Stimulated activated CD8-positive, alpha-beta memory T cell treated with anti-CD3 and anti-CD28 coated beads, Interleukin-7, amount 100 ng/mL, for 48 hours (primary cell): ENCODE data around the gene CARS2.

Experiments
- DNase-seq, 2 donors: peaks; one replicate each; pipeline ENCODE4 v3.0.0-alpha.2; 2020; ENCODE audit warnings: low read depth in 1 of 2; ENCODE audit errors: extremely low read depth in 1 of 2

Gene CARS2

DNA sequence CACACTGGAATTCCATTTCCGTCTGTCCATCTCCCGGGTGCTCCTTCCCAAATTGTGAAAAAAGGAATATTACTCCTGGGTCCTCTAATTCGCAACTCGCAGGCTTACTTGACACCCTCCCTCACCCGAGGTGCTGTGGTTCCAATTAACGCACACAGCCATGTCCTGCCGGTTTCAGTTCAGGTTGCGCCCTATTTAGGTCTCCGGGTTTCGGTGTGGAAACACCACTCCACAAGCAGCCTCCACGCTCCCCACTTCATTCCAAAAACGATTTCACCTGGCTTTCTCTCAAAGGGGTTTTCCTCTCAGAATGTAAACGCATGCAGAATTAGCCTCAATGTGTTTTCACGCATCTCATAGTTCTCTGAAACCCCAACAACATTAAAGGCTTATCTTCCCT lies 52.6 kb downstream of the CARS2 start:
- DNase-seq = no peak

- no peak for DNase-seq
These were observed 53.2 kb downstream of the CARS2 start for GRCh38 chr13:110652764-110653163.

GRCh38 chr13:110652231-110652730 lies 53.6 kb downstream of the CARS2 start:
- no peak for DNase-seq

DNA sequence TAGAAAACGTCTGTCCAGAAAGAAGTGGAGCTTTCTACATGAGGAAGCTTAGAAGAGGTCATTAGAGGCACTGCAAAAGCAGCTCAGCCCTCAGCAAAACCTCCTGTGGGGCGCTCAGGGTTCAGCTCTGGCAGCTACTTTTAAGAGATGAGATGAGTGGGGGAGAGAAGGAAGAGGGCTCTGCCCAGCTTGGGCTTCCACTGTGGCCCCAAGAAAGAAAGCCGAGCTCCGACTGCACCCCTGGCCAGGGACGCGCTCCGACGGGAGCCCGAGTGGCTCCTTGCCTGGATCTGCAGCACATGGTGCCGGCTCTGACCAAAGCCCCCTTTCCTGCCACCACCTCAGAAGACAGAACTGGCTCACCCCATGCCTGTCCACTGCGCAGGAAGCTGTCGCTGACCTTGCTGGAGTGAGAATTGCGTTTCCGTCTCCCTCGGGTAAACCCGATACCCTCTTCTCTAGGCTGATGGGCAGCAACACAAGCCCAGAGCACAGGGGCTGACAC lies 54.1 kb downstream of the CARS2 start:
- no peak for DNase-seq

DNA sequence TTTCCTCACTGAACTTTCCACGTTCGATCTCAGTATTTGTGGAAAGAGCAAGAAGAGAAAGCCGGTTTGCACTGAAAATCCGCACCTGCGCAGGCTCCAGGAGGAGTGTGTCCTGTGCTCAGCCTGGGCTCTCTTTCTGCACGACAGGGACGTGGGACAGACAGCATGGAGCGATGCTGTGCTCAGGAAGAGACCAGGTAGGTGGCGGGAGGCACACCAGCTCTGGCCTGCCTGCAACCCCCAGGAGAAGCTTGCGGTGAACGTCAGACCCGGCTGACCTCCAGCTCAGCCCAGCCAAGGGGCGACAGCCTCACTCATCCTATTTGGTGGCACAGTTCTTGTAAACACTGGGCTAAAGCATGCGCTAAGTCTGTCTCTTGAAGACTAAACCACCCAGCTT lies 54.6 kb downstream of the CARS2 start:
- DNase-seq = no peak

GRCh38 chr13:110650436-110650835 lies 55.5 kb downstream of the CARS2 start:
- no peak for DNase-seq

GRCh38 chr13:110649551-110649950 lies 56.4 kb downstream of the CARS2 start:
- DNase-seq = no peak

DNA sequence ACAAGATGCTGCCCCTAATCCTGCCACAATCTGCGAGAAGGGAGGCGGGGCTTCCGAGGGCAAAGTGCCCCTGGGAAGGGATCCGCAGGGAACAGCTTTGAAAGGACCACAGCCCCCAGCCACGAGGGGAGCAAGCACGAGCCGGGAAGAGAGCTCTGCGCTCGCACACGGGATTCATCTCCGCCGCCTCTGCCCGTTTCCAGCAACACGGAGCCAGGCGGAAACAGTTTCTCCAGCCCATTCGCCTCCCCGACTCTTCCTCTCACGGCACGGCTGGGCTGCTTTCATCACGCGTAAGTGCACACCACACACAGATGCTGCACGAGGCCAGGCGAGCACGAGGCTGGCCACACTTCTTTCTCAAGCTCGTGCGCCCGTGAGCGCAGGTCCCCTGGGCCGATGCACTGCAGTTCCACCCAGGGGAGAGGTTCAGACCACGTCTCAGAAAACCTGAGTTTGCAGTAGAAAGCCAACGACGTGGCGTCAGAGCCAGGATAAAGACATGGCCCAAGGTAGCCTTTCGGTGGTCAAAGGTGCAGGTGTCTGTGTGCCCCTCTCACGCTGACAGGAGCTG lies 57.0 kb downstream of the CARS2 start:
- no peak for DNase-seq

GRCh38 chr13:110648146-110648819 lies 57.6 kb downstream of the CARS2 start:
- no peak for DNase-seq

DNA sequence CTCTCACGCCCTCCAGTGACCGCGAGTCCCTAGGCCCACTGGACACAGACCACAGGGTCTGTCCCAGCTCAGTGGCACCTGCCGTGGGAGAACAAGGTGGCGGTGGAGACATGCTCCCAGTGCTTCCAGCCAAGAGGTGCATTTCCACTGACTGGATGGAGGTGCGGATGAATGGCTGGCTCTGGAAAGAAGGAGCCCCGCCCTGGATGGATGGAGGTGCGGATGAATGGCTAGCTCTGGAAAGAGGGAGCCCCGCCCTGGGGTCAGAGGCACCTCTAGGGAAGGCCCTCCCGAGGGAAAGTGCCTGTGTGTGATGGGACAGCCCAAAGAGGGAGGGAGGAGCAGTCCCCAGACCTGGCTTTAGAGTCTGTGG lies 58.6 kb downstream of the CARS2 start:
- DNase-seq = no peak

- no peak for DNase-seq
These were observed 59.2 kb downstream of the CARS2 start for GRCh38 chr13:110646442-110647364.

DNA sequence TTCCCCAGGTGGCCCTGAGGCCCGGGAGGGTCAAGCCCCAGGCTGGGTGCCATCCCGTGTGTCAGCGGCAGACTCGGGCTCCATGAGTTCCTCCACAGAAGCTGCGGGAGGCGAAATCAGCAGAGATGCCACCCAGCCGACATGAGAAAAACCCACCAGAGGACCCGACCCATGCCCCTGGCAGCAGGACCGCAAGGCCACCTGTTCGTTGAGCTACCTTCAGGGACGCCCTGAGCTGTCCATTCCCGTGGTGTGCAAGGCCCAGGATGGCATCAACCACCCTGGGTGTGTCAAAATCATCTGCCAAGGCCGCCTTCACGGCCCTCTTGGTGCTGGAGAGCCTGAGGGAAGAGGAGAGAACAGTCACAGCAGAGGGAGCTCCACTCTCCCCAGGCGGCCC lies 60.2 kb downstream of the CARS2 start:
- DNase-seq = no peak

DNA sequence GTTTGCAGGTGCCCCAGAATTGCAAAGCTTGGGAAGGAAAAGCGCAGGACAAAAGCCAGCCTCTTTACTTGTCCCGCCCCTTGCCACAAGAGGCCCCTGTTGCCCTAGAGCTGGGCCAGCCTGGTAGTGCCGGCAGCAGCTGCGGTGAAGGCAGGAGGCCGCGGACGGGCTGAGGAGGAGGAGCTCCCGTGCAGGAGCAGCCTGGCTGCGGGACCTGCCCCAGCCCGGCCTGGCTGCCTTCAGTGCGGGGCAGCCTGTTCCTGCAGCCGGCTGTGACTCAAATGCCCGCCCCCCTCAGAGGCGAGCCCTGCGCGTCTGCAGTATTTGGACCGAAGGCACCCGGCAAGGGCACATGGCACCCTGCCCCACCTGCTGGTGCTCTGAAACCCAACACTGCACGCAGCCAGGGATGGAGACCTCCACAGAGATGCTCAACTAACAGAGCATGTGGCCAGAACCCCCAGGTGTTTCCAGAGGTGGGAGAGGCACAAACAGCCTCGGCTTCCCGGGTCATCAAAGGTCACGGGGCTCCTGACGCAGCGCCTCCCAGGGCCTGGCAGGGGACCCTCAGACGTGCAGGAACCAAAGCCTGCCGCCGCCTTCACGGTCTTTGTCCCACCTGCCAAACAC lies 60.9 kb downstream of the CARS2 start:
- DNase-seq = peak; percentile 16 to 20

GRCh38 chr13:110643768-110644421 lies 62.0 kb downstream of the CARS2 start:
- DNase-seq = no peak

DNA sequence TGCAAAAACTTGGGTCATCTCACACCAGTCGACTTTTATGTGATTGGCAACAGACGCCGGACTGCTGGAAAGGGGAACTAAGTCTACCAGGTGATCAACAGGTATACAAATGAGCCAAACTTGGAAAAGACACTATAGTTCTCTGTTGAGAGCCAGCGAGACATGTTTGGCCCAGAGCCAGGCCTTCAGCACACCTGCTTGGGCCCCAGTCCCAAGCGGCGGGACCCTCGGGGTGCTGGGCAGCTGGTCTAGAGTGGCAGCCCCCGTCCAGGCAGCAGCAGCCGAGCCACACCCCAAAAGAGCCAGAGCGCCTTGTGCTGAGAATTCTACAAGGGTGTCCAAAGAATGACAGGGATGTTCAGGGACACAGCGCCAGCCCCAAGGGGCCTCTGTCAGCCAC lies 62.6 kb downstream of the CARS2 start:
- no peak for DNase-seq

DNA sequence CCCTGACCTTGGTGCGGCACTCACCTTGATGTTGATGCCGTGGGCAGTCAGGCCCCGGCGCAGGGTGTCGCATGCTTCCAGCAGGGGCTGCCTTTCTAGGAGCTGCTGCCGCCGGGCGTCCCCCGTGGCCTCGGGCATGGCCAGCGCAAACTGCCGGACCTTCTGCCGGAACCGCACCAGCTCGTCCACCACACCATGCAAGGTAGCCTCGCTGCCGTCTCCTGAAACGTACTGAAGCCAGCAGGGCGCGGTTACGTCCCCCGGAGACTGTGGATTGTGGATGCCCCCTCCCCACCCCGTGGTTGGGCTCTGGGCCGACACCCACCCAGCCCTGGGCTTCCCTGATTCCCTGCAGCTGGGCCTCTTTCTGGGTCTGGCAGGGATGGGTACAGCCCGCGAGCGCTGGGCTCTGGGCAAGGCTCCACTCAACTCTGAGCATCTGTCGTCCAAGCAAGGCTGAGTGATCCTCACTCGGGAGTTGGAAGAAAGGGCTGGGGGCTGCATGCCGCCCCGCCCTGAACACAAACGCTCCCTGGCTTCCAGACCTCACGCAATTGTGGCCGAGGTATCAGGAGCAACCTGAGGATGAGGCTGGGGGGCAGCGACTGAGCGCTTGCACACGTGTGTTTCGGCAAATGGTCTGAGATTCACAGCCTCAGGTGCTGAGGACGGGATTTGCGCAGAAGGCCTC lies 63.5 kb downstream of the CARS2 start:
- no peak for DNase-seq

DNA sequence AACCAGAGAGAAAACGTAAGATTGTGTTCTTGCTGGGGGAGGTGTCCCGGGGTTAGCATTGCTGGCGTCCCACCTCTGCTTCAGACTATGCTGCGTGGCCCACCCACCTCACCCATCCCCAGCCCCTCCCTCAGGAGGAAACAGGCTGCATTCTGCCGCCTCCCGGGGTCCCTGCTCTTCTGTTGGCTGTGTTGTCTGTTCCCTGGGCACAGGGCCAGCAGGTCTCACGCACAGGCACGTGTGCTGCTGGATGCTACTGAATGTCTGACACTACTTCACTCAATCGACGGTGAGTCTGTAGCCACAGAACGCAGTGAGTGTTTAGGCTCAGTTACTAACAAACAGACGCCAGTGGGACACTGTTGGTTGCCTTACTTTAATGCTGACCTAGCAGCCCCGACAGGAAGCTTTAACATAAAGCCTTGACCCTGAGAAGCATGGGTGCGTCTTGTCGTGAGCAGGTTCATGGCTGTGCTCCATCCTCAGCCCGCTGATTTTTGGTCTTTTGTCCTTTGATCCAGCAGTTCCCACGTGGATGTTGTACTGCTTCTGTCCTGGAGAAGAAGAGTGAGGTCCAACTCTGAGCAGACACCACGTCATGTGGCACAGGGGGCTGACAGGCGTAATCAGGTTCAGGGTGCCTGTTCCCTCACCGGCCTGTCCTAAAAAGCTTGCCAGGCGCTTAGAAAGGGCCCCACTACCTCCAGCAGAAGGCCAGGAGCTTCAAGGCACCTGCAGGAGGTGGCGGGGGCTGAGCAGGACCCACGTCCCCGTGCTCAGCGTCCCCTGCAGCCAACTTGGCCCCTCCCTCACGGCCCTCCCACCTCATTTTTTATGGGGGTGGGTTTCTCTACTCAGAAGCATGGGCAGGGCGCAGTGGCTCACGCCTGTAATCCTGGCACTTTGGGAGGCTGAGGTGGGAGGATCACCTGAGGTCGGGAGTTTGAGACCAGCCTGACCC lies 64.6 kb downstream of the CARS2 start:
- DNase-seq = no peak

DNA sequence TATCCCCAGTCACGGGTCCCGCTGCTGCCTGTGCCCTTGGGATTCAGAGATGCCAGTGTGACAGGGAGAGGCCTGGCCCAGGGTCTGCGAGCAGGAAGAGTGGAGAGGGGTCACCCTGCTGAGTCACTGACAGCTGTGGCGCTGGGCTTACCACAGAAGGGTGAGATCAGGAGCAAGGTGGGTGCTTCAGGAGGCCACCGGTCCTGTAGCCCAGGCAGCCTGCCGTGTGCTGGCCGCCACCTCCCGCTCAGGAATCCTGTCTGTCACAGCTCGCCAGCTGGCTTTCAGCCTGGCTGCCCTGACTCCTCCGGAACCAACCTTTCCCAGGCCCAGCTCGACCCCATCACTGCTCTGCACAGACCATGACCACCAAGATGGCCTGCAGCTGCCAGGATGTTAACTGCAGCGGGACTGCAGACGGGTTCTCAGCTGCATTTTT lies 65.3 kb downstream of the CARS2 start:
- no peak for DNase-seq

DNA sequence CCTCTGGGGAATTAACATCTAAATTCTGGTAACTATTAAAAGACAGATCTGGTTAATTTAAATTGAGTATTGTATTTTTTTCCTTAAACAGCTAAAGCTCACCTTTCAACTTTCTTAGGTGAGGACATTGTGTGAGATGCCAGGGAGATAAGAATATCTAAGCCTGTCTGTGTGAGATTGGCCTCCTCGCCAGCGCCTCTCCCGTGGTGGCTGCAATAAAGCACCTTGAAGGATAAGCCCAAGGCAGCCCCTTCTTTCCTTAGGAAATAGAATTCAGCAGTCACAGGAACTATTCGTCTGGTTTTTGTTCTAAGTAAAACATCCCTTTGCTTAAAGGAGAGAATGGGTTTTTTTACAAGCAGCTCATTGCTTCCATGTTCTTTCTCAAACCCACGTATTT lies 66.0 kb downstream of the CARS2 start:
- DNase-seq = no peak
